Uterus (tissue), 4 donors: ENCODE data around the gene BANF2. TPM values are rescaled to one million over a fixed set of nuclear protein-coding genes. Genes with fewer than 3 reads are reported as not detected.

Experiments used
- DNase-seq, 2 donors: peaks; one replicate each; pipeline ENCODE4 v3.0.0-alpha.2; 2019 to 2020
- H3K27ac ChIP-seq, 2 donors: fragments of 200-600 bp; sonication (generic); 1 replicate in 1 of 2; 2 replicates in 1 of 2; pipeline ENCODE4 v1.5.1; 2016 to 2018
- H3K27me3 ChIP-seq, 2 donors: fragments of 200-600 bp; sonication (generic); one replicate each; pipeline ENCODE4 v1.5.1; 2018 to 2019; ENCODE audit warnings: control low read depth in 1 of 2
- H3K36me3 ChIP-seq, 2 donors: fragments of 200-600 bp; sonication (generic); one replicate each; pipeline ENCODE4 v1.5.1; 2019; ENCODE audit warnings: control low read depth in 1 of 2
- H3K4me1 ChIP-seq, 2 donors: fragments of 200-600 bp; sonication (generic); one replicate each; pipeline ENCODE4 v1.5.1; 2018 to 2019; ENCODE audit warnings: control low read depth in 1 of 2
- H3K4me3 ChIP-seq, 2 donors: fragments of 200-600 bp; sonication (generic); 1 replicate in 1 of 2; 2 replicates in 1 of 2; pipeline ENCODE4 v1.5.1; 2018 to 2019; ENCODE audit warnings: mild to moderate bottlenecking in 1 of 2
- H3K9me3 ChIP-seq, 2 donors: fragments of 200-600 bp; sonication (generic); one replicate each; pipeline ENCODE4 v1.5.1; 2019; ENCODE audit warnings: control low read depth in 1 of 2
- CTCF ChIP-seq, 4 experiments: fragments of 200-600 bp in 2 of 4; fragments of 450-650 bp in 2 of 4; sonication (generic) in 2 of 4; IDR thresholded peaks; one replicate each; pipeline ENCODE4 v1.5.1; 2016 to 2019; ENCODE audit warnings: antibody characterized with exemption in 4 of 4, mild to moderate bottlenecking in 2 of 4, moderate library complexity in 1 of 4
- POLR2A ChIP-seq, 2 donors: fragments of 450-650 bp; IDR thresholded peaks; one replicate each; pipeline ENCODE4 v1.6.1; 2016; ENCODE audit warnings: antibody characterized with exemption in 2 of 2, mild to moderate bottlenecking in 1 of 2, moderate library complexity in 1 of 2
- intact Hi-C: fragments of 100-400 bp; cut with DNase I; formaldehyde crosslinking; loops from one replicate; pipeline ENCODE4 v1.15.1; 2023; ENCODE audit warnings: low total_unique reads
- total RNA-seq, 4 donors: library from RNA; depleted of rRNA in 3 of 4; stranded (reverse); fragments of >200 nt in 3 of 4; gene quantifications; one replicate each; pipeline versions ENCODE4 v1.1.0 to v1.2.4, GENCODE V29; 2014 to 2023
- donor health status: DM: yes; HTN: yes; CAD: no.

BANF2 gene
- total RNA-seq, 4 donors from 2014 or later, result not detected

GRCh38 chr20:17757496-17757895, 57.7 kb downstream of the BANF2 start:
- no peak overlapping the region for H3K4me3 ChIP-seq
- H3K27ac ChIP-seq, result no peak overlapping the region
- intact Hi-C loops, result no loop called here
- no peak for DNase-seq
- H3K4me1 ChIP-seq, result no peaks in the 10 kb centered on the region
- TF ChIP-seq CTCF (IDR thresholded peaks at IDR 0.05), result no peak
- no peaks in the 10 kb centered on the region for H3K36me3 ChIP-seq
- H3K9me3 ChIP-seq, result peaks cover 0 to 3% of the 10 kb centered on the region in 2 donors
- H3K27me3 ChIP-seq, result no peaks in the 10 kb centered on the region

GRCh38 chr20:17758010-17758409, 58.2 kb downstream of the BANF2 start:
- intact Hi-C loops, result no loop called here
- Histone ChIP-seq H3K4me1 (no peaks in the 10 kb centered on the region), H3K27me3 (no peaks in the 10 kb centered on the region), H3K4me3 (no peak overlapping the region), H3K9me3 (peaks cover 0 to 3% of the 10 kb centered on the region in 2 donors), H3K36me3 (no peaks in the 10 kb centered on the region), H3K27ac (no peak overlapping the region)
- TF ChIP-seq CTCF (IDR thresholded peaks at IDR 0.05) (no peak), POLR2A (IDR thresholded peaks at IDR 0.05) (no peak)
- DNase-seq, result no peak

- peaks cover 0 to 3% of the 10 kb centered on the region in 2 donors for H3K9me3 ChIP-seq
- H3K4me1 ChIP-seq, result no peaks in the 10 kb centered on the region
- no peaks in the 10 kb centered on the region for H3K27me3 ChIP-seq
- H3K27ac ChIP-seq, result peak overlapping the region in 1 of 2 donors; percentile 48
- no peak for TF ChIP-seq CTCF (IDR thresholded peaks at IDR 0.05)
- no peak for TF ChIP-seq POLR2A (IDR thresholded peaks at IDR 0.05)
- intact Hi-C loops, result no loop called here
- H3K4me3 ChIP-seq, result no peak overlapping the region
- no peak for DNase-seq
- no peaks in the 10 kb centered on the region for H3K36me3 ChIP-seq
Observed at GRCh38 chr20:17758512-17758911, 58.7 kb downstream of the BANF2 start.

- Histone ChIP-seq H3K27me3 (no peaks in the 10 kb centered on the region), H3K9me3 (peaks cover 0 to 3% of the 10 kb centered on the region in 2 donors), H3K4me3 (no peak overlapping the region), H3K4me1 (no peaks in the 10 kb centered on the region), H3K27ac (peak overlapping the region in 1 of 2 donors; percentile 48), H3K36me3 (no peaks in the 10 kb centered on the region)
- TF ChIP-seq POLR2A (IDR thresholded peaks at IDR 0.05), result no peak
- no peak for TF ChIP-seq CTCF (IDR thresholded peaks at IDR 0.05)
- intact Hi-C loops, result no loop called here
- DNase-seq, result no peak
Observed at GRCh38 chr20:17759449-17759848, 59.7 kb downstream of the BANF2 start.

GRCh38 chr20:17761604-17762003, 61.8 kb downstream of the BANF2 start:
- Histone ChIP-seq H3K4me3 (no peak overlapping the region), H3K27me3 (no peaks in the 10 kb centered on the region), H3K9me3 (peaks cover 0 to 3% of the 10 kb centered on the region in 2 donors), H3K27ac (no peak overlapping the region), H3K36me3 (no peaks in the 10 kb centered on the region), H3K4me1 (no peaks in the 10 kb centered on the region)
- intact Hi-C loops, result no loop called here
- no peak for DNase-seq
- no peak for TF ChIP-seq CTCF (IDR thresholded peaks at IDR 0.05)
- TF ChIP-seq POLR2A (IDR thresholded peaks at IDR 0.05), result no peak
